Measurements from ENCODE around the gene CCRL2. TPM values are rescaled to one million over a fixed set of nuclear protein-coding genes. Genes with fewer than 3 reads are reported as not detected.

CCRL2 gene
- total RNA-seq, 2 experiments from 2014 or later = 4.3 to 4.5 TPM

DNA sequence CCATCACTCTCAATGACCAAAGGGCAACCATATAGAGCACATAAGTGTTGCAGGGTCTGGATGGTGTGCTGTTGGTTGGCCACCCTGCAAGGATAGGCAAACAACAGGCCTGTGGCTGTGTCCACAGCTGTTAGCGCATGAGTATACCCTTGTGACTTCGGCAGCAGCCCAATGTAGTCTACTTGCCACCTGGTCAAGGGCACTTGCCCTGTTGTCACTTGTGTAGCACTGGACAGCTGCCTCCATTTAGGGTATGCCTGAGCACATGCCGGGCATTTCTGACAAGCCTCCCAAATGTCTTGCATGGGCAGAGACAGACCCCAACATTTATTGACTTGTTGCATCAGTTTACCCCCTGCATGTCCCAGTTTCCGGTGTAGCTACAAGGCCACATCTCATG is 12.8 kb downstream of the CCRL2 start:
- no peak for DNase-seq
- H3K4me1 Mint-ChIP-seq (ENCODE audit: low read depth) = no peaks in the 10 kb centered on the region
- H3K27ac Mint-ChIP-seq = no peak overlapping the region
- ChIA-PET CTCF (no interaction called here), POLR2A (no interaction called here)
- intact Hi-C loops (cut with DNase I, micrococcal nuclease) = no loop called here
- no peaks in the 10 kb centered on the region for H3K27me3 Mint-ChIP-seq
- Histone ChIP-seq H3K27me3 (ENCODE audit: control insufficient read depth in 1 of 2, insufficient read depth in 2 of 2, low read length in 2 of 2) (no peaks in the 10 kb centered on the region), H3K36me3 (ENCODE audit: insufficient read depth, low read length) (no peaks in the 10 kb centered on the region), H3K4me3 (ENCODE audit: low read length) (no peak overlapping the region), H3K9me3 (ENCODE audit: control insufficient read depth in 1 of 2, insufficient read depth in 1 of 2, low read length in 2 of 2) (no peaks in the 10 kb centered on the region), H3K4me1 (ENCODE audit: insufficient read depth, low read length) (no peaks in the 10 kb centered on the region), H3K27ac (ENCODE audit: low read depth in 1 of 2, low read length in 2 of 2) (no peak overlapping the region)
- no peak for ATAC-seq (ENCODE audit: poor library complexity)
- no peaks in the 10 kb centered on the region for H3K9me3 Mint-ChIP-seq
- no peaks in the 10 kb centered on the region for H3K36me3 Mint-ChIP-seq (ENCODE audit: low read depth)
- TF ChIP-seq, protein P1, sequence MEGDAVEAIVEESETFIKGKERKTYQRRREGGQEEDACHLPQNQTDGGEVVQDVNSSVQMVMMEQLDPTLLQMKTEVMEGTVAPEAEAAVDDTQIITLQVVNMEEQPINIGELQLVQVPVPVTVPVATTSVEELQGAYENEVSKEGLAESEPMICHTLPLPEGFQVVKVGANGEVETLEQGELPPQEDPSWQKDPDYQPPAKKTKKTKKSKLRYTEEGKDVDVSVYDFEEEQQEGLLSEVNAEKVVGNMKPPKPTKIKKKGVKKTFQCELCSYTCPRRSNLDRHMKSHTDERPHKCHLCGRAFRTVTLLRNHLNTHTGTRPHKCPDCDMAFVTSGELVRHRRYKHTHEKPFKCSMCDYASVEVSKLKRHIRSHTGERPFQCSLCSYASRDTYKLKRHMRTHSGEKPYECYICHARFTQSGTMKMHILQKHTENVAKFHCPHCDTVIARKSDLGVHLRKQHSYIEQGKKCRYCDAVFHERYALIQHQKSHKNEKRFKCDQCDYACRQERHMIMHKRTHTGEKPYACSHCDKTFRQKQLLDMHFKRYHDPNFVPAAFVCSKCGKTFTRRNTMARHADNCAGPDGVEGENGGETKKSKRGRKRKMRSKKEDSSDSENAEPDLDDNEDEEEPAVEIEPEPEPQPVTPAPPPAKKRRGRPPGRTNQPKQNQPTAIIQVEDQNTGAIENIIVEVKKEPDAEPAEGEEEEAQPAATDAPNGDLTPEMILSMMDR (IDR thresholded peaks at IDR 0.05) = no peak
- no peak overlapping the region for H3K4me3 Mint-ChIP-seq

DNA sequence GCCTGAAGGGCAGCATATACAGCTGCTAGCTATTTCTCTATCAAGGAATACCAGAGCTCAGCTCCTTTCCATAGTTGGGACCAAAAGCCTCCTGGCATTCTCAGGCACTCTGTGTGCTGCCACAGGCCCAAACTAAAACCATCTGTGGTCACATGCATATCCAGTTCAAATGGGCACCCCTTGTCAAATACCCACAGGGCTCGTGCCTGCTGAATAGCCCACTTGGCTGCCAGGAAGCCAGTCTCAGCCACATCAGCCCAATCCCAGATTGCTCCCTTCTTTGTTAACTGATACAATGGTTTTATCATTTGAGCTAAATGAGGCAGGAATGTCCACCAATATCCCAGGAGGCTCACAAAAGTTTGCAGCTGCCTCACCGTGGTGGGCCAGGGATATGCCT is 13.9 kb downstream of the CCRL2 start:
- ChIA-PET CTCF (no interaction called here), POLR2A (no interaction called here)
- no peaks in the 10 kb centered on the region for H3K9me3 ChIP-seq (ENCODE audit: control insufficient read depth in 1 of 2, insufficient read depth in 1 of 2, low read length in 2 of 2)
- Mint-ChIP-seq H3K4me3 (no peak overlapping the region), H3K27me3 (no peaks in the 10 kb centered on the region), H3K27ac (no peak overlapping the region), H3K9me3 (no peaks in the 10 kb centered on the region), H3K36me3 (ENCODE audit: low read depth) (no peaks in the 10 kb centered on the region), H3K4me1 (ENCODE audit: low read depth) (no peaks in the 10 kb centered on the region)
- H3K4me1 ChIP-seq (ENCODE audit: insufficient read depth, low read length) = no peaks in the 10 kb centered on the region
- no peak for DNase-seq
- no peak overlapping the region for H3K4me3 ChIP-seq (ENCODE audit: low read length)
- intact Hi-C loops (cut with DNase I, micrococcal nuclease) = no loop called here
- no peaks in the 10 kb centered on the region for H3K36me3 ChIP-seq (ENCODE audit: insufficient read depth, low read length)
- ATAC-seq (ENCODE audit: poor library complexity) = no peak
- no peak overlapping the region for H3K27ac ChIP-seq (ENCODE audit: low read depth in 1 of 2, low read length in 2 of 2)
- H3K27me3 ChIP-seq (ENCODE audit: control insufficient read depth in 1 of 2, insufficient read depth in 2 of 2, low read length in 2 of 2) = no peaks in the 10 kb centered on the region
- TF ChIP-seq, protein P1 (IDR thresholded peaks at IDR 0.05) = no peak

DNA sequence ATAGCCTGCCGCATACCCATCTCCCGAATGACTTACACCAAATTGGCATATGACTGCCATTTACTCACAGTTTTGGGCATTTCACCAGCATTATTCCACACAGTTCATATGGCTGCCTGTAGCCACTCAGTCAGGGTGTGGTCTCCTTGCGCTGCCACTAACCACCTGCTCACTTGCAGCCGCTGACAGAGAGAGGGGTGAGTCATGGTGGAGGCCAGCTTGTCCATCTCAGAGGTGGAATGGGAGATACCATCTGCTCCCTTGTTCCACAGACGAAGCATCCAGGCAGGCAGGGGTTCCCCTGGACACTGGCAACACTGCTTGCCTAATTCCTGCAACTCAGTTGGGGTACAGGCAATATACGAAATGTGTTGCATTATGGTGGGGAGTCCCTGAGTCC is 15.6 kb downstream of the CCRL2 start:
- H3K36me3 ChIP-seq (ENCODE audit: insufficient read depth, low read length) = no peaks in the 10 kb centered on the region
- Mint-ChIP-seq H3K36me3 (ENCODE audit: low read depth) (no peaks in the 10 kb centered on the region), H3K9me3 (no peaks in the 10 kb centered on the region), H3K27ac (no peak overlapping the region), H3K4me3 (no peak overlapping the region), H3K4me1 (ENCODE audit: low read depth) (peaks cover 11% of the 10 kb centered on the region), H3K27me3 (no peaks in the 10 kb centered on the region)
- ChIA-PET CTCF (no interaction called here), POLR2A (no interaction called here)
- peaks cover 5% of the 10 kb centered on the region for H3K4me1 ChIP-seq (ENCODE audit: insufficient read depth, low read length)
- ATAC-seq (ENCODE audit: poor library complexity) (no peak), DNase-seq (no peak)
- no peak overlapping the region for H3K4me3 ChIP-seq (ENCODE audit: low read length)
- no peaks in the 10 kb centered on the region for H3K27me3 ChIP-seq (ENCODE audit: control insufficient read depth in 1 of 2, insufficient read depth in 2 of 2, low read length in 2 of 2)
- no peaks in the 10 kb centered on the region for H3K9me3 ChIP-seq (ENCODE audit: control insufficient read depth in 1 of 2, insufficient read depth in 1 of 2, low read length in 2 of 2)
- TF ChIP-seq, protein P1 (IDR thresholded peaks at IDR 0.05) = no peak
- intact Hi-C loops (cut with DNase I, micrococcal nuclease) = no loop called here
- H3K27ac ChIP-seq (ENCODE audit: low read depth in 1 of 2, low read length in 2 of 2) = no peak overlapping the region
